ENCODE data around the gene CXXC5.

DNA sequence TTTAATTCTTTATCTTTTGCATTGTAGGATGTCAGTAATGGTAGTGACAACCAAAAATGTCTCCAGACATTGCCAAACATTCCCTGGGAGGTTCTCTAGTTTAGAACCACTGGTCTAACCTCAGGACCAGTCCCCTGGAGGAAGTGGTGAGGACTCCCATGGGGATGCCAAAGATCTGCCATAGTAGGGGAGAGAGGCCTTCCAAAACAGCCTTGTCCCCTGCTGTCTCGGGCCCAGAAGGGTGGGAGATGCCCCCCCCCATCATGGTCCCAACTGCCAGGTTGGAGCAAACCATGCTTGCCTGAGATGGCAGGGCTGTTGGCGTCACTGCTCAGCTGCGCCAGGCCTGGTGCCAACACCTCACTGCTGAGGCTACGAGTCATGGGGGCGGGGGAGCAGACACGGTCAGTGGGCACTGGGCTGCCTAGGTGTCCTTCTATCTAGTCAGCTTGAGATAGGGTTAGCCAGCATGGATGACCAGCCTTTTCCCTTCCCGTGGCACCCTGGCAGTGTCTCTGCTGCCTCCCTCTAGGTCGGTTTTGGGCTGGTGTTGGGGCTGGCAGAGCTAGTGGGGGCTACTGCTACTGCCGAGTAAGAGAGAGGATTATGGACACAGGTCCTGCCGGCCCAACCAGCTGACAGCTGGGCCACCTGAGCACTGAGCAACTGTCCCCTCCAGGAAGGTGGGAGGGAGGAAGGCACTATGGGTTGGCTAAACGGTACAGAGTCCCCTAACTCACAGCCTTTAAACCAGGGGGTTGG, 8.3 kb upstream of the CXXC5 start:
- TF ChIP-seq CTCF (IDR thresholded peaks at IDR 0.05), result no peak
- no peak for TF ChIP-seq ZFX (IDR thresholded peaks at IDR 0.05; ENCODE audit: borderline replicate concordance)
